H7 (cell line): ENCODE measurements around the gene RIBC2. TPM values are rescaled to one million over a fixed set of nuclear protein-coding genes. Genes with fewer than 3 reads are reported as not detected.

Experiments
- DNase-seq: peaks from one replicate; pipeline ENCODE4 v3.0.0; 2012
- H3K27me3 ChIP-seq: 2 replicates; pipeline ENCODE4 v1.6.0; 2011; ENCODE audit warnings: mild to moderate bottlenecking, low read length; ENCODE audit not compliant: control insufficient read depth, insufficient read depth
- H3K36me3 ChIP-seq: replicated peaks from 2 replicates; pipeline ENCODE4 v1.5.1; 2011; ENCODE audit warnings: low read length; ENCODE audit not compliant: control insufficient read depth, insufficient read depth
- H3K4me3 ChIP-seq: 2 replicates; pipeline ENCODE4 v1.5.1; 2011; ENCODE audit warnings: low read depth, mild to moderate bottlenecking, control low read depth, low read length, moderate library complexity; ENCODE audit not compliant: insufficient read depth
- total RNA-seq: library from RNA; depleted of rRNA; stranded (reverse); fragments of >200 nt; shearing (Covaris generic); gene quantifications from 2 replicates; pipeline ENCODE4 v1.2.3, GENCODE V29; 2014

The RIBC2 gene
- total RNA-seq, 1 experiment from 2014 or later: 1.9 TPM

DNA sequence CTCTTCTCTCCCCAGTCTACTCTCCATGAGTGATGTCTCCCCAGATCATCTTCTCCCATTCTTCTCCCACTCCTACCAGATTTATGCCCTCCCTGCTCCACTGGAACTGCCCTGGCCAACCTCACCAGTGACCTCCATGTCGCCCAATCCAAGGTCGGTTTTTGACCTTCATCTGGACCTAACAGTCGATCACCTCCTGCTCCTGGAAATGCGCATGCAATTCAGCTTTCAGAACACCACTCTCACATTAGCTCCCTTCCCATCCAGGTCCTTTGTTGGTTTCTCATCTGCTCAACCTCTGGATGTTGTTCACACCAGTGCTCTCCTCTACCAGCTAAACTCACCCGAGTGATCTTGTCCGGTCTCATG lies 5.3 kb downstream of the RIBC2 start:
- H3K27me3 ChIP-seq: peaks cover 9% of the 10 kb centered on the region
- H3K4me3 ChIP-seq: no peak overlapping the region
- no peaks in the 10 kb centered on the region for H3K36me3 ChIP-seq
- no peak for DNase-seq

DNA sequence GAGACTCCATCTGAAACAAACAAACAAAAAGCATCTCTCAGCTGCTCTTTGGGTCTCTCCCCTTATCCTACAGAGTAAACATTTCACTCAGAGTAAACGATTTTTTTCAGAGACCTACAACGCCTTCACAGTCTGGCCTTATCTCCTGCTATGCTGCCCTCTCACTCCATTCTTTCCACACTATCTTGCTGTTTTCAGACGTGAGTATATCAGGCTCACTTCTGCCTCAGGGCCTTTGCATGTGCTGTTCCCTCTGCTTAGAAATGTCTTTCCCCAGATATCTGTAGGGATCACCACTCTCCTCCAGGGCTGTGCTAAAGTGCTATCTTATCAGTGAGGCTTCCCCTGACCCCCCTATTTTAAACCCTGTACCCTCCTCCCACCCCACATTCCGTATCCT lies 6.5 kb downstream of the RIBC2 start:
- H3K36me3 ChIP-seq: no peaks in the 10 kb centered on the region
- no peak for DNase-seq
- H3K4me3 ChIP-seq: no peak overlapping the region
- H3K27me3 ChIP-seq: no peaks in the 10 kb centered on the region

DNA sequence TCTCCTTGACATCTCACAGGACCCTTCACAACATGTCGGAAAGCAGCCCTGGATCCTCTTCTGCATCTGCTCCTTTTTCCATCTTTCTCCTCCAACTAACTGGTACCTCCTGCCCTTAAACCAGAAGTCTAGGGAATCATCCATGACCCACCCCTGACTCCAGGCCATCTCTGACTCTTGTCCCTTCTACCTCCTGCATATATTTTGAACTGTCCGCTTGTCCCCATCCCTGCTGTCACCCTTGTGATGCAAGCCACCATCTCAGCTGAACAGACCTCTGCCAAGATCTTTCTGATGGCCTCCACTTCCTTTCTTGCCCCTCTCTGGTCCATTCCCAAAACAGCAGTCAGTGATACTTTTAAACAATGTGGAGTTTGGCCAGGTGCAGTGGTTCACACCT lies 7.0 kb downstream of the RIBC2 start:
- H3K4me3 ChIP-seq: no peak overlapping the region
- no peak for DNase-seq
- no peaks in the 10 kb centered on the region for H3K27me3 ChIP-seq
- no peaks in the 10 kb centered on the region for H3K36me3 ChIP-seq

DNA sequence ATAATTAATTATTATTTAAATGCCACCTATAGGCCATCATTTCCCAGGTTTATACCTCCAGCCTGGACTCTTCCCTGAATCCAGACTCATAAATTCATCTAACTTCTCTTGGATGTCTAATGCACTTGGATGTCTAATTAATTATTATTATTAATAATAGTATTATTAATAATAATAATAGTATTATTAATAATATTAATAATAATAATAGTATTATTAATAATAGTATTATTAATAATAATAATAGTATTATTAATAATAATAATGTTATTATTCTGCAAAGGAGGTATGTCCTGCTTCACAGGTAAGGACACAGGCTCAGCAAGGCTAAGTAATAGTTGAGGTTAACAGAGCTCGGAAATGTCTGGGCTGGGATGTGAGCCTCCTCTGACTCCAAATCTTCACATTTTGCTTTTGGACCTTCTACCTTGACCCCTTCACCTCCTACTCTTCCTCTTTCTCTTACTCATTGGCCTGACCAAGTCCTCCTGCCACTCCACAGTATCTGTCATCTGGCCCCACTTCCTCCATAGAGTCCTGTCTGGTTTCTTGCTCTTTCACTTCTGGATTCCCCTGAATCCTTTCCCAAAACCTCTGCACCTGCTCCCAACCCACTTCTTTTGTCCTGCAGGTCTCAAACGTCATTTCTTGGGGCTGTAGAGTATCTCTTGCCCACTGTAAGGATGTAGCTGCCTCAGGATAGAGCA lies 8.0 kb downstream of the RIBC2 start:
- no peak for DNase-seq
- Histone ChIP-seq H3K4me3 (no peak overlapping the region), H3K36me3 (no peaks in the 10 kb centered on the region), H3K27me3 (no peaks in the 10 kb centered on the region)

DNA sequence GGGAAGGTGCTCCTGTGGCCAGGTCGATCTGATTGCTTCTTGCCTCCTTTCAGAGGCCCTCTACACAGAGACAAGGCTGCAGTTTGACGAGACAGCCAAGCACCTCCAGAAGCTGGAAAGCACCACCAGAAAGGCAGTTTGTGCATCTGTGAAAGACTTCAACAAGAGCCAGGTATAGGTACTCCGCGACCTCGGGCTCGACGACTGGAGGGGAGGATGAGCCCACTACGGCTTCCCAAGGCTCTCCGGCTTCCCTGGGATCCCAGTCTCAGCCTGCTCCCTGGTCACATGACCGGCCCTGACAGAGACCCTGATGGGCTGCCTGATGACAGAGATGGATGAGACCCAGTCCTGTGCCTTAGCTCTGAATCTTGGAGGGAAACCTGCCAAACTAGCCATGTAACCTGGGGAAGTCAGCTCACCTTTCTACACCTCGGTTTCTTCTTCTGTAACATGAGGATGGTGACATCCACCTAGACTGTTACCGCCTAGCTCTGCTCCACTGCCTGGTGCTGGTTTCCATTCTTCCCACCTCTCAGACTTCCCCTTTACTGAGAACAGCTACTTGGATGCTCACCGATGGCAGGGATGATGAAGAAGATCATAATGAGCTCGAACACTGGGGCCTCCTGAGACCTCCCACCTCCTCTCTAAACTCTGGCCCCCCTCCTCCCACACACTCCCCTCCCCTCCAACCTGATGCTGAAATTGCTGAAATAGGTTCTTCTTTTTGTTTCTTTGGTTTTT lies 8.9 kb downstream of the RIBC2 start:
- DNase-seq: no peak
- H3K27me3 ChIP-seq: no peaks in the 10 kb centered on the region
- H3K36me3 ChIP-seq: no peaks in the 10 kb centered on the region
- no peak overlapping the region for H3K4me3 ChIP-seq

DNA sequence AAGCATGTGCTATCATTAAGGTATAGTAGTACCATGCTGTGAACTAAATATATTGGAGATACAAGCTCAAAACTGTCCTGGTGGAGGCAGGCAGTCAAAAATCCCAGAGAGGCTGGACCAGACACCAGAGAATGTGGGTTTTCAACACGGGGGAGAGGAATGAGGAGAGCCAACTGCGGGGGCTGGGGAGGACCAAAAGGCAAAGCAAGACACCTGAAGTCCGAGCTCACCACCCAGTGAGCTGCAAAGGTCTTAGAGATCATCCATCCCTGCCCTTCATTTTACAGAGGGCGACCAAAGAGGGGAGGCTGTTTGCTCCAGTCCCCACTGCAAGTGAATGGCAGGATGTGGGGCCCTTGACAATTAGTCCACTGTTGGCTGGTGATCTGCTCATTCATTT lies 10.0 kb downstream of the RIBC2 start:
- no peaks in the 10 kb centered on the region for H3K36me3 ChIP-seq
- no peak for DNase-seq
- no peak overlapping the region for H3K4me3 ChIP-seq
- H3K27me3 ChIP-seq: no peaks in the 10 kb centered on the region

DNA sequence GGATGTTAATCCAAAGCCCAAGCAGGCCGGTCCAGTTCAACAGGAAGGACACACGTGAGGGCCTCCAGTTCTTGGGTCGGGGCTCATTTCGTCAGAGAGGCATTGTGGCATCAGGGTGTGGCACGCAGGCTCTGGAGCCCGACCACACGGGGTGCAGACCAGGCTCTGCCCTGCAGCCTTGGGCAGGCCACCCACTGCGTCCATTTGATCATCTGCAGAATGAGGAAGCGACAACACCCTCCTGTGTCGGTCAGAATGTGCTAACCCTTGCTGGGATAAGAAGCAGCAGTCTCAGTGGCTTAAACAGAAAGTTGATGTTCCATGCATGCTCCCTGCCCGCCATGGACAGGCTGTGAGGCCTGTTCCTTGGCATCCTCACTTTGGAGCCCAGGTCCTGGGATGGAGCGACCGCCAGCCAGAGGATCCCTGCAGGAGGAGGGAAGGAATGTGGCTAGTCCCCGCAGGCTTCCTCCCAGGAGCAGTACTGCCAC lies 10.8 kb downstream of the RIBC2 start:
- Histone ChIP-seq H3K27me3 (no peaks in the 10 kb centered on the region), H3K4me3 (no peak overlapping the region), H3K36me3 (no peaks in the 10 kb centered on the region)
- DNase-seq: peak; percentile 56

DNA sequence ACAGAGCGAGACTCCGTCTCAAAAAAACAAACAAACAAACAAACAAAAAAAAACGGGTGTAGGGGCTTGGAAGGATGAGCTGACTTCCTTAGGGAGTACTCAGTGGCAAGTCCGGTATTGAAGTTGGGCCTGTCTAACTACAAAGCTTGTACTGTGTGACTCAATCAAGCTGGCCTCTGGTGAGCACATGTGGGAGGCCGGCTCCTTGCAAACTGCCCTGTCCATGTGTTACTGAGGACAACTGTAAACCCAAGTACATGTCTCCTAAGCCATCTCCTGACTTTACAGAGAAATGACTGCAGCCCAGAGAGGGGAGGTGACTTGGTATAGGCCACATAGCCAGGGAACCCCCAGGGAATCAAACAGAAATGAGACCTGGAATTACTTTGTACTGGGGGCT lies 11.6 kb downstream of the RIBC2 start:
- DNase-seq: no peak

DNA sequence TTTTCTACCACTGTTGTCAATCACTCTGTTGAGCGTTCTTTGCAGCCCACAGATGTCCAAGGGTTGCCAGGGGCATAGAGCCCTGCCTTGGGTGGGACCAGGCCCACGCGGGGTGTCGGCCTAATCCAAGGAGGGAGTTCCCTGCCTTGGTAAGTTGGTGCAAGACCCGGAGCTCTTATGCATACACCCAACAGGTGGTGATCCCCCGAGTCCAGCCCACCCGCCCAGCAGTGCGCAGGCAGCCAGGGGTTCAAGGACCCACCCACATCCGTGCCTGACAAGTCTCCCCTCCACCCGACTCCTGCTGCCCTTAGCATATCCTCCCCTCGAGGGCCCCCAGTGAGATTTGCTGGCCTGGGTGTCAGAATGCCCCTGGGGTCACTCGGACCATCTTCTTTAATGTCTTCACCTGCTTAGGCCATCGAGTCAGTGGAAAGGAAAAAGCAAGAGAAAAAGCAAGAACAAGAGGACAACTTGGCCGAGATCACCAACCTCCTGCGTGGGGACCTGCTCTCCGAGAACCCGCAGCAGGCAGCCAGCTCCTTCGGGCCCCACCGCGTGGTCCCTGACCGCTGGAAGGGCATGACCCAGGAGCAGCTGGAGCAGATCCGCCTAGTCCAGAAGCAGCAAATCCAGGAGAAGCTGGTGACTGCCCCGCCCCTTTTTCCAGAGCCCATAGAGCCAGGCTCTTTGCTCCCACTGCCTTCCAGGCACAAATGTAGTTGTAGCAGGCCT lies 12.2 kb downstream of the RIBC2 start:
- Histone ChIP-seq H3K27me3 (no peaks in the 10 kb centered on the region), H3K4me3 (no peak overlapping the region)

More for the DNA sequence above, 11.6 kb downstream of the RIBC2 start:
- H3K27me3 ChIP-seq: no peaks in the 10 kb centered on the region
- H3K4me3 ChIP-seq: no peak overlapping the region
- H3K36me3 ChIP-seq: no peaks in the 10 kb centered on the region

DNA sequence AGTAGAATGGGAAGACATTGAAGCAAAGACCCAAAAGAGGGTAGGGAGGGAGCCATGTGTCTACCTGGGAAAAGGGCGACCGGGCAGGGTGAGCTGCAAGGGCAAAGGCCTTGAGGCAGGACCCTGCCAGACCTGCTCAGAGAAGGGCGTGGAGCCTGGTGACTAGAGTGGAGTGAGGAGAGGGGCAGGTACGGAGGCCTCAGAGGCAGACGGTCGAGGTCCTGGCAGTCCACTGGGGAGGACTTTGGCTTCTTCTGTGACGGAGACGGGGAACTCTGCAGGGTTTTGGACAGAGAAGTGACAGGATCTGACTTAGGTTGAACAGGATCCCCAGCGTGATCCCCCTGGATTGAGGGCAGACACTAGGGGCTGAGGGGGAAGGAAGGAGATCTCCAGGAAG lies 12.9 kb downstream of the RIBC2 start:
- H3K36me3 ChIP-seq: no peaks in the 10 kb centered on the region
- no peak for DNase-seq
- H3K27me3 ChIP-seq: no peaks in the 10 kb centered on the region
- H3K4me3 ChIP-seq: no peak overlapping the region

More for the DNA sequence above, 12.2 kb downstream of the RIBC2 start:
- H3K36me3 ChIP-seq: no peaks in the 10 kb centered on the region
- no peak for DNase-seq

DNA sequence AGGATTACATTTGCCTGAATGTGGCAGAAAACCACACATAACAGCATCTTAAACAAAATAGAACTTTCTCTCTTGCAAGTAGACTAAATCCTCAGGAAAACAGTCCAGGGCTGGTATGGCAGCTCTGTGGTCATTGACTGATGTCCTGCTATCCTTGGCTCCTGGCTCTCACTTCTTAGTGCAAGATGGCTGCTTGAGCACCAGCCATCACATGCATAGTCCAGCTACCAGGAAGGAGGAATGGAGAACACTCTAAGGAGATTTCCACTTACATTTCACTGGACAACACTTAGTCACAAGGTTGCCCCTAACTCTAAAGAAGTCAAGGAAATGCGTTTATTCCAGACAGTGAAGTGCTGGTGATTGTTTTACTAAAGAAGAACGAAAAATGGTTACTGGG lies 13.6 kb downstream of the RIBC2 start:
- no peak for DNase-seq
- Histone ChIP-seq H3K4me3 (no peak overlapping the region), H3K27me3 (no peaks in the 10 kb centered on the region), H3K36me3 (no peaks in the 10 kb centered on the region)

DNA sequence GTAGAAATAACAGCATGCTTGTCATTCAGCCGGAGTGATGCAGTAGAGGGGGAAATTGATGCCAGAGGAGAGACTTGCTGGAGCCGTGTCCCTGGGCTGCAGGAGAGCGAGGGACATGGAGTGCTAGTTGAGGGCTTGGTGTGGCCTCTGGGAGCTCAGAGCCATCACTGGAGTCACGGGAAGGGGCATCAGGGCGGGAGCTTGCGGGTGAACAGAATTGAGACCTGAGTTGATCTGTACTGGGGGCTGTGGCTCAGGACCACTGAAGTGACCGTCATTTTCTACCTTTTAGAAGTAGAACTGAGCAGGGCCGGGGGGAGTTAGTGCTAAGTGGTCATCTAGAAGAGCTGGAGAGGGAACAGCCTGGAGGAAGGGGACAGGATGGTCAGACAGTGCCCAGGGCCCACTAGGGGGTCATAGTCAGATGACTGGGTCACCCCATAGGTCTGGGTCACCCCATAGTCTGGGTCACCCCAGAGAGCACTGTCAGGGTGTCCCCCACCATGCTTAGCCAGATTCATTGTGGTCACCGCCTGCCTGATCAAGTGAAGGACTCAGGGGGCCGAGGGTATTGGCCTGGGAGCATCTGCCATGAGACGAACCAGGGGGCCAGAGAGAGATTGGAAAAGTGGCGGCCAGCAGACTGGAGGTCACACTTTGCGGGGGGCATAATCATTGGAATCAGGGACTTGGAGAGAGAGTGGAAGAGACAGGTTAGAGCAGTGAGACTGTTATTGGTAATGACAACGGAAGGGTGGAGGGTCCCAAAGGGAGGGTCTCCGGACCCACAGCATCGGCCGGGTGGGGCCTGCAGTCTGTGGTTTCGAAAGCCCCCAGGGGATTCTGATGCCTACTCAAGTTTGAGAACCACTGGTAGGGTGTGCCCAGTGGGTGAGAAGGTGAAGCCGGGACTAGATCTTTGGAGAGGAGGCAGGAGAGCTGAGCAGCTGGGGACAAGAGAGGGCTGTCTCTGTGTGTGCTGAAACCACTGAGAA lies 15.2 kb downstream of the RIBC2 start:
- peak; percentile 11 for DNase-seq
- Histone ChIP-seq H3K27me3 (no peaks in the 10 kb centered on the region), H3K4me3 (no peak overlapping the region), H3K36me3 (no peaks in the 10 kb centered on the region)

DNA sequence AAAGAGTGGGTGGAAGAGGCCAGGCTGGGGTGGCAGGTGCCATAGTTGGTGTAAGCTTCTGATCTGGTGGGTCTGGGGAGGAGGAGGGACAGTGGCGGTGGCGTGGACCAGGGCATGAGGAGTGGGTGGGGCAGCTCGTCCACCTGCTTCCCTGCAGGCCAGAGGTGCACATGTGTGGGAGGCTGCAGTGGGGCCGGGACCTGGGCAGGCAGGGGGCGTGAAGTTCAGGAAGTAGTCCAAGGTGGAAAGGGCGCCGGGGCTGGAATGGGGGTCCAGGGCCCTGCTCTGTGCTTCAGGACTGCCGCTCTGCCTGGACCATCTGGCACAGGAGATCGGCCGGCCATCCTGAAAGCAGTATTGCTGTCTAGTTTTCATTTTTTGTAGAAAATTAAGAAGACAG lies 15.9 kb downstream of the RIBC2 start:
- Histone ChIP-seq H3K4me3 (no peak overlapping the region), H3K36me3 (no peaks in the 10 kb centered on the region), H3K27me3 (no peaks in the 10 kb centered on the region)
- peak; percentile 23 for DNase-seq
